WTC11 (cell line): ENCODE data around the gene PIGU.

Experiments used
- E2F1 ChIP-seq: sonication (generic); formaldehyde crosslinking; IDR thresholded peaks from 2 replicates; pipeline ENCODE4 v1.8.0; 2022; ENCODE audit warnings: mild to moderate bottlenecking, missing genetic modification reagents
- E2F4 ChIP-seq: sonication (generic); formaldehyde crosslinking; IDR thresholded peaks from 2 replicates; pipeline ENCODE4 v1.8.1; 2022; ENCODE audit warnings: low read depth, mild to moderate bottlenecking, moderate library complexity, missing genetic modification reagents, borderline replicate concordance
- ETV6 ChIP-seq: sonication (generic); formaldehyde crosslinking; IDR thresholded peaks from 2 replicates; pipeline ENCODE4 v1.8.1; 2022; ENCODE audit warnings: mild to moderate bottlenecking, missing genetic modification reagents
- FOXP1 ChIP-seq: sonication (generic); formaldehyde crosslinking; IDR thresholded peaks from 2 replicates; pipeline ENCODE4 v1.8.0; 2022; ENCODE audit warnings: missing genetic modification reagents, mild to moderate bottlenecking, moderate library complexity, borderline replicate concordance
- RELA ChIP-seq: sonication (generic); formaldehyde crosslinking; IDR thresholded peaks from 2 replicates; pipeline ENCODE4 v1.8.1; 2022; ENCODE audit warnings: missing genetic modification reagents, mild to moderate bottlenecking, borderline replicate concordance
- SP1 ChIP-seq: sonication (generic); formaldehyde crosslinking; conservative IDR thresholded peaks from 2 replicates; pipeline ENCODE4 v1.8.1; 2022; ENCODE audit warnings: missing genetic modification reagents
- ZNF121 ChIP-seq: sonication (generic); formaldehyde crosslinking; IDR thresholded peaks from 2 replicates; pipeline ENCODE4 v1.8.0; 2023; ENCODE audit warnings: missing genetic modification reagents
- ZNF138 ChIP-seq: sonication (generic); formaldehyde crosslinking; conservative IDR thresholded peaks from 2 replicates; pipeline ENCODE4 v1.8.1; 2022; ENCODE audit warnings: mild to moderate bottlenecking, moderate library complexity, missing genetic modification reagents
- TF ChIP-seq, protein P1 (sequence below): fragments of 200-600 bp; IDR thresholded peaks from 2 replicates; pipeline ENCODE4 v1.8.0; 2022; ENCODE audit warnings: antibody characterized with exemption

GRCh38 chr20:34585019-34585418 lies 91.9 kb downstream of the PIGU start:
- TF ChIP-seq ETV6 (CRISPR knock-in tag) (no peak), E2F1 (no peak), E2F4 (CRISPR knock-in tag) (no peak), SP1 (no peak), ZNF138 (no peak), FOXP1 (CRISPR knock-in tag) (no peak), ZNF121 (CRISPR knock-in tag) (no peak), RELA (CRISPR knock-in tag) (no peak)
- TF ChIP-seq, protein P1, sequence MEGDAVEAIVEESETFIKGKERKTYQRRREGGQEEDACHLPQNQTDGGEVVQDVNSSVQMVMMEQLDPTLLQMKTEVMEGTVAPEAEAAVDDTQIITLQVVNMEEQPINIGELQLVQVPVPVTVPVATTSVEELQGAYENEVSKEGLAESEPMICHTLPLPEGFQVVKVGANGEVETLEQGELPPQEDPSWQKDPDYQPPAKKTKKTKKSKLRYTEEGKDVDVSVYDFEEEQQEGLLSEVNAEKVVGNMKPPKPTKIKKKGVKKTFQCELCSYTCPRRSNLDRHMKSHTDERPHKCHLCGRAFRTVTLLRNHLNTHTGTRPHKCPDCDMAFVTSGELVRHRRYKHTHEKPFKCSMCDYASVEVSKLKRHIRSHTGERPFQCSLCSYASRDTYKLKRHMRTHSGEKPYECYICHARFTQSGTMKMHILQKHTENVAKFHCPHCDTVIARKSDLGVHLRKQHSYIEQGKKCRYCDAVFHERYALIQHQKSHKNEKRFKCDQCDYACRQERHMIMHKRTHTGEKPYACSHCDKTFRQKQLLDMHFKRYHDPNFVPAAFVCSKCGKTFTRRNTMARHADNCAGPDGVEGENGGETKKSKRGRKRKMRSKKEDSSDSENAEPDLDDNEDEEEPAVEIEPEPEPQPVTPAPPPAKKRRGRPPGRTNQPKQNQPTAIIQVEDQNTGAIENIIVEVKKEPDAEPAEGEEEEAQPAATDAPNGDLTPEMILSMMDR, result no peak
